HG02938 (cell line): ENCODE data around the gene RIPK3.
"Not testable (repeated sequence)": the region's sequence is repeated elsewhere in the genome, so short reads cannot be mapped to it uniquely, and the experiment has no call there.

Experiments used
- ATAC-seq: cut with Tn5 transposase; IDR thresholded peaks from one replicate; pipeline ENCODE4 v1.9.1; 2021; ENCODE audit warnings: mild to moderate bottlenecking, moderate library complexity; ENCODE audit not compliant: unreplicated experiment

The RIPK3 gene

DNA sequence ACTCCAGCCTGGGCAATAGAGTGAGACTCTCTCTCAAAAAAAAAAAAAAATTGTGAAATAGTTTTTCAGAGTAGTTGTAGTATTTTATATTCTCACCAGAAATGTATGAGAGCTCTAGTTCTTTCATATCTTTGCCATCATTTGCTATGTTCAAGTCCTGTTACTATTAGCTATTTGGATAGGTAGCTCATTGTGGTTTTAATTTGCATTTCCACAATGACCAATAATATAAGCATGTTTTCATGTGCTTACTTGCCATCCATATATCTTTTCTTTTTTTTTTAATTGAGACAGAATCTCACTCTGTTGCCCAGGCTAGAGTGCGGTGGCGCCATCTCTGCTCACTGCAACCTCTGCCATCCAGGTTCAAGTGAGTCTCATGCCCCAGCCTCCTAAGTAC, 8.4 kb upstream of the RIPK3 start:
- ATAC-seq: no peak

DNA sequence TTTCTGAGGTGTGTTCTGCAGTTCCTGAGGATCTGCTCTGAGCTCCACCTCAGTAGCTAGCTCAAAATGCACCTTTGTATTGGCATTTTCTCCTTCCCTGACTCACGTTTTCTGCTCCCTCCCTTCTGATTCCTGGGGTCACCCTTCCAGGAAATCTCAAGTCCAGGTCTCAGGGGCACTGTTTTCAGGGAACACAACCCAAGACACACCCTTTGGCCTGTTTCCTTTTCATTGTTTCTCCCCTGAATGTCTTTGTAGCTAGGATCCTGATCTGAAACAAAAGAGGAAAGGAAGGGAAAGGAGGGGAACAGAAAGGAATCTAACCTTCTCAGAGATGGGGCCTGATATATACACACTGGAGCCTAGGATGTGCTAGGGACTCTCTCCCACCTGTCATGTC, 7.3 kb upstream of the RIPK3 start:
- ATAC-seq: no peak

DNA sequence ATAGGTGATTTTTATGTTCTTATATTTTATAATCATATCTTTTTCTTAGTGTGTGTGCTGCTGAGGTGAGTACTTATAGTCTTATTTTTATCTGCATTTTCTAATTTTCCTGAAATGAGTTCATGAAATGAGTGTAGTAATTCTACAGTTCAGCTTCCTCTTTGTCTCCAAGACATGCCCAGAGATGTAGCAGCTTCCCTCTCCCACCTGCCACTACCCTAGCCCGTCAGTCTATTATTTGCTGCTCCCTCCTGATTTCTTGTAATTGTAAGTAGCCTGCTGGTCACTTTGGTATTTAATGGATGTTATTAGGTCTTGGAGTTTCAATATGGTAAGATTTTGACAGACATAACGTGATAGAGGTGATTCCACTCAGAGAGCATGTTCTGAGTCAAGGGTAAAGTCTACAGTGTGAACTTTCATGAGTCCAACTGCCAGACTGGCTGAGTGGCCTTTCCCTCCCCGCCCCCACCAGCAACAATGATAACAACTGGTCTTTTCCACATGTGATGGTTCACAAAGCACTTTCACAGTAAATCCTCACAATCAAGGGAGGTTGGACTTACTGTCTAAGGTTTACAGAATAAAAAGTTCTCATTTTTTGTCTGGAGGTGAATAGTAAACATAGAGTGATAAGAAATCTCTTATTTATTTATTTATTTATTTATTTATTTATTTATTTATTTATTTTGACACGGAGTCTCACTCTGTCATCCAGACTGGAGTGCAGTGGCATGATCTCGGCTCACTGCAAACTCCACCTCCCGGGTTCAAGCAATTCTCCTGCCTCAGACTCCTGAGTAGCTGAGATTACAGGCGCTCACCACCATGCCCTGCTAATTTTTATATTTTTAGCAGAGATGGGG, 4.2 kb upstream of the RIPK3 start:
- no peak for ATAC-seq

DNA sequence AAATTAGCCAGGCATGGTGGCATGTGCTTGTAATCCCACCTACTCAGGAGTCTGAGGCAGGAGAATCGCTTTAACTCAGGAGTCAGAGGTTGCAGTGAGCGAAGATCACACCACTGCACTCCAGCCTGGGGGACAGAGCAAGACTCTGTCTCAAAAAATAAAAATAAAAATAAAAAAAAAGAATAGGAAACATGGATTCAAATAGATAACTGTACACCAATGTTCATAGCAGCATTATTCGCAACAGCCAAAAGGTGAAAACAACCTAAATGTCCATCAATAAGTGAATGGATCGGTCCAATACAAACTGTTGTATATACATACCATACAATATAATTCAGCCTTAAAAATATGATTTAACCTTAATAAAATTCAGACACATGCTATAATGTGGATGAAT, 3.1 kb upstream of the RIPK3 start:
- ATAC-seq: no peak

DNA sequence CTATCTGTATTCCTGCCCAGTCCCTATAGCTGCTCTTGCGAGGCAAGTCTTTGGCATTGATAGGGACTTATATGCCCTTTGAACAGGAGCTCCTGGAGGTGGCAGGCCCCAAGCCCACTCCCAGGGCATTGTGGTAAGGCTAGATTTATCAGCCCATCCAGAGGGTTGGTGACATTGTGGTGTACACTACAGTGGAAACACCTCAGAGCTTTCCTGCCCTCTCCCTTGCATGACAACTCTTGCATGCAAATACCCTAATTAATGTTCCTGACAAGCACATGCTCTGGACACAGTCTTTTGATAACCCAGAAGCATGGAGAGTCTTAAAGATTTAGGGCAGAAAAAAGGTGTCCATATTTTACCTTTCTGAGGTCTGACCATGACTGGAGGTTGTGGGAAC, 815 bp upstream of the RIPK3 start:
- no peak for ATAC-seq

DNA sequence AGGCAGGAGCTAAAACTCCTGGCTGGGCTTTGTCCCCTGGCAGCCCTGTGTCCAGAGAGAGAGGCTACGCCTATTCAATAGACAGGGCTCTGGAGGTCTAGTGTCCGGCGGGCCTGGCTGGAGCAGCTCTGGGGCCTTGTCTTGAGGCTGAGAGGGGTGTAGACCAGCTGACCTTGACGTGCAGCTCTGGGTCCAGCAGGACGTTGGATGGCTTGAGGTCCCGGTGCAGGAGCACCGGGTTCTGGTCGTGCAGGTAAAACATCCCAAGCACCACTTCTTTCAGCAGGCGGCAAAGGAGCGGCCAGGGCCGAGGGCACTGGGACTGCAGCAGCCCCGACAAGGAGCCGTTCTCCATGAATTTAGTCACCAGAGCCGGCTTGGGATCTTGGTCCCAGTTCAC, 948 bp downstream of the RIPK3 start:
- ATAC-seq: no peak

DNA sequence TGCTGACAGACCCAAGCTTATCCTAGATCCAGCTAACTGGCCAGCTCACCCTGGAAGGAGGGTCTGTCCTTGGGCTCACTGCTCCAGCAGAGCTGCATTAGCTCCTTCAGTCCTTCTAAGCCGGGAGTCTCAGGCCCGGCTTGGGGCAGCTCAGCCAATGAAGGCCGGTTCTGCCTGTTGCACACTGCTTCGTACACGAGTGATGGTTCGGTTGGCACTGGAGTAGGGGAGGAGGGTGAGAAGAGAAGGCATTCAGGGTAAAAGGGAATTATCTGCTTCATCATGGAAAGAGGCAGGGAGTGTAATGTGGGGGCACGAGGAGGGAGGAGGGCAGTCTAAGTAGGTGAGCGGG, 2.0 kb downstream of the RIPK3 start:
- ATAC-seq: no peak

DNA sequence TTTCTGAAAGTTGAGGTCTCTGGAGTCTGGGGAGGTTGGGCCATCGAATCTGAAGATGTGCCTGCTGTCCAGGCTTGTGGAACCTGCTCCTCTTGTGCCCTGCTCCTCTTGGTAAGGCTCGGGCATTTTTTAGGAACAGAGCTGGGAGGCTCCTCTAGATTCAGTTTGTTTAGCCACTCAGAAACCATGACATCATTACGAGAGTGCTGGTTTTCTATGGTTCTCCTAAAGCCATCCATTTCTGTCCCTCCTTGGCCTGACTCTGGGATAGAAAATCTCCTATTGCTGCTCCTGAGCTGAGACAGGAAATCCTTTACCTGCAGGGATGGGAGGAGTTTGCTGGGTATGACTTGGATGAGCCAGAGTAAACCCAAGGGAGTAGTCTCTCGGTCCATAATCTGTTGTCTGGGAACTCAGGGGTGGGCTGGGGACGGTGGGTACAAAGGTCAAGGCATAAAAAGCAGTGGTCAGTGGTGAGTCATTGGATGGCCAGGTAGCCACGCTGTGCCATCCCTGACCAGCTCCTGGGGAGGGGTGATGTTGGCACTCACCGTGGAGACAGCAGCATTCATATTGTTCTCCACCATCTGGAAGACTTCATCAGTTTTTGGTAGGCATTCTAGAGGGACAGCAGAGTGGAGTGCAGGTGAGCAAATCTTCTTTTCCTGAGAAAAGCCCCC, 2.5 kb downstream of the RIPK3 start:
- no peak for ATAC-seq

DNA sequence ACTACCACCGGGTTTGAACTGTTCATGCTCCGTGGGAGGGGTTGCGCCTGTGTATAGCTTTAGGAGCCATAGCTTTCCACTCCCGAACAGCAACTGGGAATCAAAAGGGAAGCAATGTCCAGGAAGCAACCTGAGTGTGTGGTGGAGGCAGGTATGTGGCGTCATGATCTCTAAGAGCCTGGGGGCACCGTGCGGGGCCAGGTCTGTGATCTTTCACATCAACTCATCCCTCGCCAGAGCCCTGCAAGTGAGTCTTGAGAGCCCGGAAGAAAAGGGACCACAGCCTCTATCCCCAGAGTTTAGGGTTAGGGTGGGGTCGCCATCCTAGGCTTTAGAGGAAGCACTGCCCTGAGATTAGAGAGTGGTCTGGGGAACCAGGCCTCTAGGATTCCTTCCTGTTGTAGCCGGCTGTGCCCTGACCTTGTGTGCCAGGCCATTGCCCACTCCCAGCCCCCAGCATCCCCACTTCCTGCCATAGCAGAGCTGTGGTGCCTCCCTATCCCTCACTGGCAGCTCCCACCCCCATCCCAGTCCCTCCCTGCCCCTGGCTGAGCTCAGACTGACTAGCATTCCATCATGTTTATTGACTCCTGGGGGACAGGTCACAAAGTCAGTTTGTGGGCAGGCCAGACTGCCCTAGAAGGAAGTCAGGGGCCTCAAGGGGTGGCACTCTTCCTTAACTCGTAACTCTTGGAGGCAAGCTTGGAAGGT, 4.2 kb downstream of the RIPK3 start:
- ATAC-seq: no peak

DNA sequence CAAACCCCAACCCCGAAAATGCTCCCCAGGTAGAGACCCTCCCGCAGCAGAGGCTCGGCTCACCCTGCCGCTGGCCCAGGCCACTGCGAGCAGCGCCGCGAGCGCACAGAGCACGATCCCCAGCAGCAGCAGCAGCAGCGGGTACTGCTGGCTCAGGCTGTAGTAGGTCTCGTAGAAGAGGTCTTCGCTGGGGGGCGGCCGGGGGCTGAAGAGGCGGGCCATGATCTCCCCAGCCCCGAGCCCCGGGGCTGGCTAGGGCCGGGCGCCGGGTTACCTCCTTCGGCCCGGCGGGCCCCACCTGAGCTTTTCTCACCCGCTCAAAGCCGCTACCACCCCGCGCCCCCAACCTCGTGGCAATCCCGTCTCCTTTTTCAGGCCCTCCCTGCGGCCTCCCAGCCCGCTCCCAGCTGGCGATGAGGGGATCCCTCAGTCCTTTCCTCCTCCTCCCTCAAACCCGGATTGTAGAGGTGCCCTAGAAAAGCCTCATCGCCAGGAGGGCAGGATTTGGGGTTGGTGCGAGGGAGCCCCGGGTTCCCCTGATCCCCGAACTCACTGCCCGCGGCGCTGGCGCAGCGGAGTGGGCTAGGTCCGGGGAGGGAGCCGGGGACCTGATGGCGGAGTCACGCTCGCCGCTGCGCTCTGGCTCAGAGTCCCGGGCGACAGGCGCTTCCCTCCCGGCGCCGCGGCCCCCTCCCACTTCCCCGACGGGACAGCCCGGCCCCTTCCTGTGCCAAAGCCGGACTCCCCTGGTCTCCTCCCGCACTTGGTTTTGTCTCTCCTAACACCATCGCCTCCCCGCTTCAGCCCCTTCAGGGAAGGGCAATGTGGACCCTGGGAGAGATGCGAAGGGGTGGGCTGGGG, 5.1 kb downstream of the RIPK3 start, which contains the start of gene ADCY4:
Gene ADCY4, minus strand, starts transcription at position 641 of the 861 bp plus-strand sequence. Its CDS starts 419 bp downstream, at position 222.
- no peak for ATAC-seq

DNA sequence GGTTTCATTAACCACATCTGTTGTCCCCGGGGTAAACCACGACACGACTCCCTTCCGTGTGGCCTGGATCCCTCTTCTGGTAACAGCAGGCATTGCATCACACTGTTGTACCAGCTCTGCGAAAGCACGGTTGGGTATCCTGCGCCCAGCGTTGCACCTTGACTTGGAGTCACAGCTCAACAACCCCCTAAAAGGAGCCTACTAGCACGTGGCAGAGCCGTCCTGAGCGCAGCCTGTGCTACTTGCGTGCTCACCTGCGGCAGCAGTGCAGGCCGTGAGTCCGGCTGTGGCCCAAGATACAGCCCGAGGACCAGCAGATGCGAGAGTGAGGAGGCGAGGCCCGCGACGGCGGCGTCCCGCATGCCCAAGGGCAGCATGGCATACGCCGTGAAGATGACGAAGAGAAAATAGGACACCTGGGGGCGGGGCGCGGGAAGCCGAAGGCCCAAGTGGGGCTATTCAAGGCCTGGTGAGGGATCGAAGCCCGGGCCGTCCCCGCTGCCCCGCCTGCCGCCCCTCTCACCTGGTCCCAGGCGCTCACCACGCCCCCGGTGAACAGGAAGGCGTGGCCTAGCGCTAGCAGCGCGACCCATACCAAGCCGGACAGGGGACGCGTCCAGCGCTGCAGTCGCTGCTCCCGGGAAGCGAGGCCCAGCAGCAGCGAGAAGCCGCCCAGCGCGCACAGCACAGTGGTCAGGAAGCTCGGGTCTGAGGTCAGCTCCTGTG, 7.4 kb downstream of the RIPK3 start:
- peak; percentile 83 for ATAC-seq

DNA sequence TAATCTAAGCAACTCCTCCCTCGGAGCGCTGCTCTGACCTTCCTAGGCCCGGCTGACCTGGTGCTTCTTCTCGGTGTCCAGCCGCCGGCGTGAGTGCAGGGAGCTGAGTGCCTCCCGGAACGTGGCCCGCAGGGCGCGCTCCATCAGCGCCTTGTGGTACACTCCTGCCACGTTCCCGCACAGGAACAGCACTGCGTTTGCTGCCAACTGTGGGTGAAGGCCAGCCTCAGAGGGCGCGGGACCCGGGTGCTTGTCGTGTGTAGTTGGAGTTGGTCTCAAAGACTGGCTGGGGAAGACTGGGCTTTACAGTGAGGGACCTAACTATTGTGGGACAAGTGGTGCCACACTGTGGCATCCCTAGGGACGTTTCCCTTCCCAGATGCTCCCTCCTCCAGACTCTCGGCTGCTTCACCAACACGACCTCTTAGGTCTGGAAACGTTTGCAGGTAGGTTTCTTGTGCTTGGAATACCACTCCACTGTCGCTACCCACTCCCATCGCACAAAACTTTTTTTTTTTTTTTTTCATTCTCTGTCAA, 8.0 kb downstream of the RIPK3 start:
- ATAC-seq: no peak

DNA sequence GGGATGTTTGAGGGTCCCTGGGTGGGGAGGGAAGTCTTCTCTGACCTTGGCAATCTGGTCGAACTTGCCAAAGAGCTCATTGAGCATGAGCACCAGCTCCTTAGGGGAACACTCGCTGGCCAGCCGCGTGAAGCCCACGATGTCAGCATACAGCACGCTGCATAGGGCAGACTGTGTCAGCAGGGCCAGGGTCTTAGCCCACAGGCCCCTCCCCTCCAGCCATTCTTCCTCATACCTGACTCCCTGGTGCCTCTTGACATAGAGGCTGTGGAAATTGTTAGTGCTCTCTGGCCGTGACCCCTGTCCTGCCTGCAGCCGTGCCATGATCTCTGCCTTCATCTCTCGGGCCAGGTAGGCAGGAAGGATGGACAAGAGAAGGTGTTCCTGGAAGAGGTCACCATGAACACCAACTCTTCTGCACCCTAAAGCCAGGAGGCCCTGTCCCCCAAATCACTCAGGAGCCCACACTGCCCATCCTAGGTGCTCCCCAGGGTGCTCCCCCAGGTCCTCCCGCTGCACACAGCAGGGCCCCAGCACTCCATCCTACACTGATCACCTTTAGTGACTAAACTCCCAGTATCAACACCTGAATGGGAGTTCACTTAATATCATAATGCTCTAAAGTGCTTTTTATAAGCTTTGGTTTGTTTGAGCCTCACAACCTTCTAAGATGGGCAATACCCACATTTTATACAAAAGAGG, 8.7 kb downstream of the RIPK3 start:
- ATAC-seq: no peak

DNA sequence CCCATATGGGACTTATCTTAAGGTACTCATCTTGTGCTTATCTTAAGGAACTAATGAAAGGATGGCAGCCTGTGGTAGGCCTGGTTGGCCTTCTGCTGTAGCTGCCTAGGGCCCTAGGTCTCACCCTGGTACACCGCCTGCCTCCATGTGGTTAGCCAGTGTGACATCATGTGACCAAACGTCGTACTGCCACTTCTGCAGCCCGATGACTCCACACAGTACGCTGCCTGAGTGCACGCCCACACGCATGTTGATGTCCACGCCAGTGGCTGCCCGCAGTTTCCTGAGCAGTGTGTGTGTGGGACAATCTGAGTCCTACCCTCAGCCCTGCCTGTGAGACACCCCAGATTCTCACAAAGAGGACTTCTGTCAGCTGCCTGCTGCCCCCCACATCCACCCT, 10.1 kb downstream of the RIPK3 start:
- no peak for ATAC-seq

DNA sequence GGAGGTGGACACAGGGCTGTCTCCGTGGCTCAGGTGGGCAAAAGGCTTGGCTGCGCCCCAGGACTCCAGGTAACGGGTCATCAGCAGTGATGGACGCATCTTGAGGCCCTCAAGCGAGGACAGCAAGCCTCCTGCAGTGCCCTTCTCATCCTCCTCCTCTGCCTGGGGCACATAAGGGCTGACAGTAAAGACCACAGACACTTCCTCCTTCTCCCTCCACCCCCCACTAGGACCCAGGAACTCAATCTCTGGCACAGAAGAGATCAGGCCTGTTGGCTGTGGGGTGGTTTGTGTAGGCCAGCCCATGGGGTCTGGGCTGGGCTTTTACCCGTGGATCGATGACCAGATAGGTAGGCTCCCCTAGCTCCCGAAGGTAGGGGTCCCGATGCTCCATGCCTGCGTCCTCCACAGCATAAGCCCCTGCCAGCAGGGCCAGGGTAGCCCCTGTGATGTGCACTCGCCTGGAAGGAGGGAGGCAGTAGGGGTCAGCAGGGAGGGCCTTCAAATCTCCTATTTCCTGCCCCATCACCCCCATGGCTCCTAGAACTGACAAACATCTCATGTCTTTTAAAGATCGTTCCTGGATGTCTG, 10.6 kb downstream of the RIPK3 start:
- ATAC-seq: no peak

DNA sequence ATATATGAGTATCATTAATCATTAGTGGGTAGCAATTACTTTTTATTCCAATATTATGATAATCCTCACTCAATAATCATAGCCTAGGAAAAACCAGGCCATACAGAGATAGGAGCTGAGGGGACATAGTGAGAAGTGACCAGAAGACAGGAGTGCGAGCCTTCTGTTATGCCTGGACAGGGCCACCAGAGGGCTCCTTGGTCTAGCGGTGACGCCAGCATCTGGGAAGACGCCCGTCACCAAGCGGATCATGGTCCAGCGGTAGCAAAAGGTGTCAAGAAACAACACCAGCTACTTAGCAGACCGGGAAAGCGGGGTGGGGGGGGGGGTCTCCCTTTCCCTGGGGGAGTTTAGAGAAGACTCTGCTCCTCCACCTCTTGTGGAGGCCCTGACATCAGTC, 11.9 kb downstream of the RIPK3 start:
- ATAC-seq: not testable (repeated sequence)

DNA sequence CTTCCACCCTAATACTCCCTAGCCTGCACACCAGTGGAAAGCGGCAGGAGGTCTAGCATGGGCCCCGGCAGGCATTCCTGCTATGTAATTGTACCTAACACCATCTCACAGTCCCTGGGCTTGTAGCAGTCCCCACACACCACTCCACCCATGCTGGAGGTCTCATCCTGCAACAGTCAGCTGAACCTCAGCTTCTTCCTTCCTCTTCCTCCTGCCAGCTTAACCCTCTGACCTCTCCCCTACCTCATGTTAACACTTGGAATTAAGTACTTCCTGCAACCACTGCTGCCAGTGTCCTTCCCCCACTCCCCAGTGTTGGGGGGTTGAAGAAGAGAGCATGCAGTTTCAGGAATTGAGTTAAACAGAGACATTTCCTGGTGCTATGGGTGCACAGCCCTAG, 12.5 kb downstream of the RIPK3 start:
- no peak for ATAC-seq

DNA sequence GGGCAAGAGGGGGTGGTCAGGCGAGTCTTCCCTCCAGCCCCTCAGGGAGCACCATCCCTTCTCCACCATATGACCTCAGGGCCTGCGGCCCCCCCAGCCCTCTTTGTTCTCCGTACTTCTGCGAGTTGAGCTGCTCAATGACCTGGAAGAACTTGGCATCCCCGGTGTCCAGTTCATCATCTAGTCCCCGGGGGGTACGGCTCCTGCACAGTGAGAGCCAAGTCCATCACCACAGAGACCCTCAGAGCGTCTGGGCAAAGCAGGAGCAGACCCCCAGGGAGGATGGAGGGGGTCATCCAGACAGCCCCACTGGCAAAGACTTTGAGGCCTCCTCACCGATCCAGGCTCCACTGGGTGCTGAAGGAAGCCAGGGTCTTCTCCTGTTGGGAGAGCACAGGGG, 13.8 kb downstream of the RIPK3 start:
- ATAC-seq: no peak

DNA sequence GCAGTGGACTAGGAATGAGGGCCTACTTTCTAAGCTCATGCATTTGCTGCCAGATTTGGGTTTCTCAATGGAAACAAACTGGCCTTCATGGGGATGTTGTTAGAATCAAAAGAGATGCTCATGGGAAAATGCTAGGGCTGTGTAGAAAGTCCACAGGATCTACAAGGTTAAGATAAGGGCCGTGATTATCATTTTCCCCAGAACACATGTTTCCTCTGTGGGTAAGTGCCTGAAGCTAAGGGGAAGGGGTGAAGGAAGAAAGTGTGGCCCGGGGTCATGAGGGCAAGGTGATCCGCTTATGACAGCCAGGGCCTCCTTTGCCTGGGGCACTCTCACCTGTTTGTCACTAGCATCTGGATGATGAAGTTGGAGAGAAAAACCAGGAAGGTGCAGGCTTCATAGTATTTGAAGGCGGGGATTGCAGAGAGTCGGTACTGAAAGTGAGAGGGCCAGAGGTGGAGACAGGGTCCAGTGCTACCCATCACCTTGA, 14.7 kb downstream of the RIPK3 start:
- ATAC-seq: no peak
